Stimulated activated CD4-positive, alpha-beta T cell treated with anti-CD3 and anti-CD28 coated beads, Interleukin-12 subunit alpha, Interleukin-12 subunit beta, amount 100 ng/mL, for 24 hours (primary cell): ENCODE results near the gene TPD52L2.

Experiments
- DNase-seq, 2 experiments: peaks; one replicate each; pipeline ENCODE4 v3.0.0-alpha.2; 2020; ENCODE audit warnings: low read depth in 2 of 2

Gene TPD52L2

GRCh38 chr20:63864978-63865640 is at the start of gene TPD52L2:
Gene TPD52L2 (plus strand): TSS chr20:63865270. CDS start chr20:63865366, 96 bp downstream.
- peak; percentile 97 to 98 for DNase-seq

- no peak for DNase-seq
Observed at GRCh38 chr20:63815615-63816253, 49.3 kb upstream of the TPD52L2 start.

GRCh38 chr20:63819224-63819921 is 45.7 kb upstream of the TPD52L2 start:
- no peak for DNase-seq

GRCh38 chr20:63821811-63822210 is 43.3 kb upstream of the TPD52L2 start:
- DNase-seq, result no peak

- no peak for DNase-seq
Observed at GRCh38 chr20:63822276-63822696, 42.8 kb upstream of the TPD52L2 start.

- no peak for DNase-seq
Observed at GRCh38 chr20:63823691-63824311, 41.3 kb upstream of the TPD52L2 start.

GRCh38 chr20:63825331-63826118 is 39.5 kb upstream of the TPD52L2 start:
- no peak for DNase-seq

GRCh38 chr20:63826753-63827152 is 38.3 kb upstream of the TPD52L2 start:
- DNase-seq, result no peak

GRCh38 chr20:63828124-63828523 is 36.9 kb upstream of the TPD52L2 start:
- no peak for DNase-seq

- DNase-seq, result no peak
Observed at GRCh38 chr20:63828545-63828944, 36.5 kb upstream of the TPD52L2 start.

- no peak for DNase-seq
Observed at GRCh38 chr20:63828951-63829350, 36.1 kb upstream of the TPD52L2 start.

GRCh38 chr20:63829603-63829944 is 35.5 kb upstream of the TPD52L2 start:
- DNase-seq, result no peak

- no peak for DNase-seq
Observed at GRCh38 chr20:63829945-63830835, 34.9 kb upstream of the TPD52L2 start.

GRCh38 chr20:63830841-63831588 is 34.1 kb upstream of the TPD52L2 start, which contains the start of gene ZBTB46:
Gene ZBTB46 (minus strand): TSS chr20:63831264. CDS start chr20:63790757, 40,507 bp downstream.
- DNase-seq, result no peak

- no peak for DNase-seq
Observed at GRCh38 chr20:63831646-63831992, 33.5 kb upstream of the TPD52L2 start.

- DNase-seq, result no peak
Observed at GRCh38 chr20:63831993-63832686, 32.9 kb upstream of the TPD52L2 start.

GRCh38 chr20:63833776-63834490 is 31.1 kb upstream of the TPD52L2 start:
- DNase-seq, result no peak

- DNase-seq, result no peak
Observed at GRCh38 chr20:63834491-63834880, 30.6 kb upstream of the TPD52L2 start.
